Activated CD8-positive, alpha-beta memory T cell treated with anti-CD3 and anti-CD28 coated beads, Interleukin-2, amount 50 U/mL, for 24 hours (primary cell): ENCODE measurements around the gene PGBD5.

ENCODE experiments used
- DNase-seq: peaks from one replicate; pipeline ENCODE4 v3.0.0-alpha.2; 2020; ENCODE audit errors: extremely low read depth

PGBD5 gene

DNA sequence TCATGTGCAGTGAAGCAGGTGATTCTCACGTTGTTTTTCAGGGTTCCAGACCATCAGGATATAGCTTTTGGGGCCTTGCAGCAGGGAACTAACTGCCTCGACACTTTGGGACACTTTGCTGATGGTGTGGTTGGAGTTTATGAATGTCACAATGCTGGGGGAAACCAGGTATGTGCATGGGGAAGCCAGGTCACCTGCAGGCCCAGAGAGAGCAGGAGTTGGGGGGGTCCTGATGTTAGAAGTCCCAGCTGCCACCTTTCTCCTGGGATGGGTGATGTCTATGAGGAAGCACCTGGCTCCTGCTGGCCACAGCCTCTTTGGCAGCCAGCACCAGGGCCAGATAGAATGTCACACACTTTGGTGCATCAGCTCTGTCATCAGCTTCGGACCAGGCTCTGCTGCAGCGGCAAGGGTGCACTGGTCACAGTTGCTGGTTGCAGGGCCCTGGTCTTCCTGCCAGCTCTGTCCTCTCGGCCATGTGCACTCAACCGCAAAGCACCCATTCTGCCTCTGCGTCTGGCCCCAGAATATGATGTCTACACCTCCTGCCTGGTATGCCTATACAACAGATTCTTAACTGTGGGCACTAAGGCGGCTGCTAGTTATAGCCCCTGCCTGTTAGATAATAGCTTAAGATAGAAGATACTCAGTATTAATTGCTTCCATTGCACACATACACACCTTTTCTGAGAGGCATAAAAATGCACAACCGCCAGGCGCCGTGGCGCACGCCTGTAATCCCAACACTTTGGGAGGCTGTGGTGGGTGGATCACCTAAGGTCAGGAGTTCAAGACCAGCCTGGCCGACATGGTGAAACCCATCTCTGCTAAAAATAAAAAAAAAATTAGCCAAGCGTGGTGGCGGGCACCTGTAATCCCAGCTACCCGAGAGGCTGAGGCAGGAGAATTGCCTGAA is 160.7 kb downstream of the PGBD5 start:
- no peak for DNase-seq
